SK-N-MC (cell line): Measurements from ENCODE around the gene SULT1C2.

ENCODE experiments used
- EZH2 ChIP-seq: fragments of 200-600 bp; sonication (generic); IDR thresholded peaks from one replicate; pipeline ENCODE4 v1.6.1; 2017; ENCODE audit warnings: antibody characterized with exemption
- FOXP2 ChIP-seq: optimal IDR thresholded peaks from 2 replicates; pipeline ENCODE3; 2011; ENCODE audit warnings: mild to moderate bottlenecking, moderate library complexity; ENCODE audit not compliant: insufficient read depth; ENCODE audit errors: extremely low read length, control extremely low read depth
- POLR2AphosphoS5 ChIP-seq: IDR thresholded peaks from 2 replicates; pipeline ENCODE4 v1.6.1; 2012; ENCODE audit warnings: mild to moderate bottlenecking, low read depth, low read length, borderline replicate concordance

GRCh38 chr2:108262036-108262435, 26.7 kb upstream of the SULT1C2 start:
- TF ChIP-seq POLR2AphosphoS5, result no peak
- no peak for TF ChIP-seq EZH2
- TF ChIP-seq FOXP2, result no peak
